Activated CD8-positive, alpha-beta memory T cell treated with anti-CD3 and anti-CD28 coated beads for 4 hours (primary cell): ENCODE results near the gene IPP.
"Not testable (repeated sequence)": the region's sequence is repeated elsewhere in the genome, so short reads cannot be mapped to it uniquely, and the experiment has no call there.

Experiments
- DNase-seq, 2 donors: peaks; one replicate each; pipeline ENCODE4 v3.0.0-alpha.2; 2020; ENCODE audit warnings: low read depth in 2 of 2

The IPP gene

DNA sequence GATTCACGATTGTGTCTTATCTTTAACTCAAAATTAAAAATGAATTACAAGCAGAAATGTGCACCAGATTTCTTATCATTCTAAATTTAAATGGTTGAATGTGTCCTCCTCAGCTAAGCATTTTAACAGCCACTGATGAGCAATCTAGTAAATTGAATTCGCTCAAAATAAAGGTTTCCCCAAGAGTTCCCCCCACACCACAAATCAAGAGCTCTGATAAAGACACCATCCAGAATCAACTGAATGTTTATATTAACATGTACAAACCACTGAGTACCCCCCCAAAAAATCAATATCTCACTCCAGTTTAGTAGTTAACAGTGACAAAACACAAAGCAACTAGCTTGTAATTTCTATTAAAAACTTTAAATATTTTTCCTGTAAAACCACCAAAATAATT lies 66.1 kb downstream of the IPP start:
- DNase-seq: no peak

- DNase-seq: no peak
These were observed 67.5 kb downstream of the IPP start for GRCh38 chr1:45682942-45683341.

GRCh38 chr1:45679123-45679522 lies 71.3 kb downstream of the IPP start:
- DNase-seq: no peak

DNA sequence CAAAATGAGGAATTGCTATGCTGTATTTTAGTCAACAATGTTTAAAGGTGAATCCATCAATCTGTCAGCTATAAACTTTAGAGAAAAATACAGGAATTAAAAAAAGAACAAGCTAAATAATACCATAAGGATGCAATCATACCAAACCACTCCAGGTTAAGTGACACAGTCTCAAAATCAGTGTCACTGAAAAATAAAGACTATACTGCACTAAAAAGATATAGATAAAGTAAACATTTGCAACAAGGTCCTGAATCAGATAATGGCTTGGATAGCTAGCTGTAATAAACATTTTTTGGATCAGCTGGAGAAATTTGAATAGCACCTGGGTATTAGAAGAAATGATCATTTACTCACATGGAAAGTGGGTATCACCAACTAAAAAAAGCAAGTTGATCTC lies 72.0 kb downstream of the IPP start:
- DNase-seq: no peak

- no peak for DNase-seq
These were observed 72.7 kb downstream of the IPP start for GRCh38 chr1:45677751-45678245.

DNA sequence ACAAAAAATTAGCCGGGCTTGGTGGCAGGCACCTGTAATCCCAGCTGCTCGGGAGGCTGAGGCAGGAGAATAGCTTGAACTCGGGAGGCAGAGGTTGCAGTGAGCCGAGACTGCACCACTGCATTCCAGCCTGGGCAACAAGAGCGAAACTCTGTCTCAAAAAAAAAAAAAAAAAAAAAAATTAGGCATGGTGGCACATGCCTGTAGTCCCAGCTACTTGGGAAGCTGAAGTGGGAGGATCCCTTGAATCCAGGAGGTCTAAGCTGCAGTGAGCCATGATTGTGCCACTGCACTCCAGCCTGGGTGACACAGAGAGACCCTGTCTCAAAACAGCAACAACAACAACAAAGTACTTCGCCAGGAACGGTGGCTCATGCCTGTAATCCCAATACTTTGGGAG lies 73.9 kb downstream of the IPP start:
- DNase-seq: not testable (repeated sequence)

DNA sequence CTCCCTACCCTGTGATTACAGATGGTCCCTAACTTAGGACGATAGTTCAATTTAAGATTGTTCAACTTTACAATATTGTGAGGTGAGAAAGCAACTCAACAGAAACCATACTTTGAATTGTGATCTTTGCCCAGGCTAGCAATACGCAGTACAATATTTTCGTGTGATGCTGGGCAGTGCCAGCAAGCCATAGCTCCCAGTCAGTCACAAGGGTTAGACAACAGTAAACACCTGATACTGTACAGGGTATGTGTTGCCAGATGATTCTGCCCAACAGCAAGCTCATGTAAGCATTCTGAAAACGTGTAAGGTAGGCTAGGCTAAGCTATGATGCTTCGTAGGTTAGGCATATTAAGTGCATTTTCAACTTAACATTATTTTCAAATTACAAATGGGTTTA lies 76.0 kb downstream of the IPP start:
- DNase-seq: no peak

DNA sequence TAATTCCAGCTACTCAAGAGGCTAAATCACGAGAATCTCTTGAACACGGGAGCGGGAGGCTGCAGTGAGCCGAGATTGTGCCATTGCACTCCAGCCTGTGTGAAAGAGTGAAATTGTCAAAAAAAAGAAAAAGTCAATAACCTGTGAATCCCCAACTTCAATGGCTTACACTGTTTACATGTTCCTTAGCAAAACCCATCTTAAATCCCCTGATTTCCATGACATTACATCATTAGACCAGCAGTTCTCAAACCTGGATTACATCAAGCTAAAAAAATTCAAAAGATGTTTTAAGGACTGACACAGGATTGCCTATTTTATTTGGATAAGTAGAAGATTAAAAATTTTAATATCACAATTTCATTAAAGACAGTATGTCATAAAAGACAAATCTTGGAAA lies 76.5 kb downstream of the IPP start:
- DNase-seq: no peak

- no peak for DNase-seq
These were observed 80.4 kb downstream of the IPP start for GRCh38 chr1:45669859-45670655.

- DNase-seq: no peak
These were observed 81.1 kb downstream of the IPP start for GRCh38 chr1:45669379-45669778.

DNA sequence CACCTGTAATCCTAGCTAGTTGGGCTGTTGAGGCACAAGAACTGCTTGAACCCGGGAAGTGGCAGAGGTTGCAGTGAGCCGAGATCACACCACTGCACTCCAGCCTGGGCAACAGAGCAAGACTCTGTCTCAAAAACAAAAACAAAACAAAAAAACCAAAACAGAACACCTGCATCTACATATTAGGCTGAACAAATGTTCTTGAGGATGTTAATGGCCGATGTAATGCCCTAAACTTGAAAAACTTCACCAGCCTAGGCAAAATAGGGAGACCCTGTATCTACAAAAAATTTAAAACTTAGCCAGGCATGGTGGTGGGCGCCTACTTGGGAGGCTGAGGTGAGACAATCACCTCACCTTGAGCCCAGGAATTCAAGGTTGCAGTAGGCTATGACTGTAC lies 81.9 kb downstream of the IPP start:
- no peak for DNase-seq

GRCh38 chr1:45667321-45668111 lies 82.9 kb downstream of the IPP start:
- no peak for DNase-seq

GRCh38 chr1:45666836-45667235 lies 83.6 kb downstream of the IPP start:
- no peak for DNase-seq

DNA sequence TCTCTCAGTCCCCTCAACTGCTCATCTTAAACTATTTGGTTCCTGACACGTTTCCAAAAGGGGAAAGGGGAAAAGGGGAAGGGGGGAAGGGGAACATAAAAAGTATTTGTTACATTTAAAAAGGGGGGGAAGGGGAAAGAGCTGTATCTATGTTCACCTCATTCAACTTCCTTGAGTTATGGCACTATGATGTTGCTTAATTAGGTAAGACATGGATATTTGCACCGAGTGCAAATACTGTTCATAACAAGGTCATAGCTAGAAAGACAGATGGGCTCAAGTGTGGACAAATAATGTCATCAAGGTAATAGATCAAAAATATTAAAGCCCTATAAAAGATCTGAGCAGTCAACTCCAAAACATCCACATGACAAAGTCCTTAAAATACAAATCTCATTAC lies 90.1 kb downstream of the IPP start:
- DNase-seq: no peak

DNA sequence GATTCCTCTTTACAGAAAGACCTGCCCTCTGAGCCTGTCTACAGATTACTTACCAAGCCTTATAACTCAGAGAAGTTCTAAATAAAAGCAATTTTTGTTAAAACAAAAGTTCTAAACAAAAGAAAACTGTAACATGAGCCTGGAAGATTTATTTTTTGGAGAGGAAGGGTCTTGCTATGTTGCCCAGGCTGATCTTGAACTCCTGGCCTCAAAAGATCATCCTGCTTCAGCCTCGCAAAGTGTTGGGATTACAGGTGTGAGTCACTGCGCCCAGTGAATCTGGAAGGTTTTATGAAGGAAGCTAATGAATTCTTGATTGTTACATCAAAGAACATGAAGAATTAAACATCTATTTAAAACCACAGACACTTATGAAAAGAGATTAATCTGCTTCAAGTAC lies 91.2 kb downstream of the IPP start:
- DNase-seq: no peak

- DNase-seq: no peak
These were observed 92.3 kb downstream of the IPP start for GRCh38 chr1:45658171-45658570.

- DNase-seq: no peak
These were observed 93.8 kb downstream of the IPP start for GRCh38 chr1:45656573-45657226.

DNA sequence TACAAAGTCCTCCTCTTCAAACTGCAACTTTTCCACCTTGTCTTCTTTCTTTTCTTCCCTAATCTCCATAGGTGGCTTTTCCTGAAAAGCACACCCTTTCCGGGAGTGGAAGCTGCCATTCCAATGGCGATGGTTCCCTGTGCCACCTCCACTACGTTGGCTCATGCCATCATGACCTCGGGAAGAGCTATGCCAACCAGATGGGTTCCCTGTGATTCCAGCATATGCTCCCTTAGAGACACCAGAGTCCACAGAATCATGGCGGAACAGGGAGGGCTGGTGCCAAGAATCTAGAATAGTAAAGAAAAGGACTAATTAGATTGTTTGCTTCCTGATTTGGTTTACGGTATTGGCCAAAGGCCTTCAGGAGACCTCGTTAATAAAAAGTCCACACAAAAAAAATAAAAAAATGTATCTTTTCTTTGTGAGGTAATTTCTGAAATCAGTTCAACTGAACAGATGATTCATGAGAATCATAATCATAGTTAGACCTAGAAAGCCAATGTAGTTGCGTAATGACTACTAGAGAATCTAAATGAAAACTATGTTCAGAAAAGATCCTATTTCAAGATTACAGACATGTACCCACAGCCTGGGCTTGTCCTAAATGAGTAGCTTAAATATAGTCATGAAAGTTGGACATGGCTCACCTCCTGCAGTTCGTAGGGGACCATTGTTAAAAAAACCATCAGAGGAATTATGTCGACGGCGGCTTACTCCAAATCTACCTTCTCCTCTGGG lies 95.7 kb downstream of the IPP start:
- DNase-seq: no peak
